K562 (cell line): ENCODE results near the gene TRMT10B. TPM values are rescaled to one million over a fixed set of nuclear protein-coding genes. Genes with fewer than 3 reads are reported as not detected.

Experiments
- ATAC-seq: fragments of 200-7000 bp; cut with Tn5 transposase; 3 replicates; pipeline ENCODE4 v1.9.1; 2020; ENCODE audit warnings: moderate library complexity
- BruUV-seq: library from RNA; stranded (reverse); fragments of 400-500 nt; replicated peaks from 2 replicates; lab custom pipeline; 2021; lab: Mats Ljungman, UMichigan
- CTCF ChIA-PET: fragments of 300-600 bp; formaldehyde crosslinking; extraction: SDS; loops from one replicate; lab custom pipeline; 2021; ENCODE audit warnings: low intra/inter-chr PET ratio; lab: Yijun Ruan, JAX
- POLR2A ChIA-PET: fragments of 300-600, 350-650 bp; sonication (Branson Sonifier 250); formaldehyde crosslinking; extraction: SDS; loops from one replicate; lab custom pipeline; 2021; ENCODE audit warnings: antibody characterized with exemption, inconsistent platforms; lab: Yijun Ruan, JAX
- DNase-seq, 4 experiments: peaks; one replicate each; pipeline versions ENCODE4 v3.0.0 to v3.0.0-alpha.2; 2011 to 2018; ENCODE audit warnings: low spot score in 3 of 4, mixed read lengths in 3 of 4; ENCODE audit errors: extremely low read depth in 1 of 4
- FAIRE-seq: peaks from 2 replicates; lab custom pipeline; 2011; peaks lifted over from hg19 to GRCh38; lab: Jason Lieb, UNC
- H2AFZ ChIP-seq: 2 replicates; pipeline ENCODE4 v1.6.0; 2011; ENCODE audit warnings: low read depth, low read length, control low read depth, inconsistent platforms
- H3K27ac ChIP-seq: fragments of 200-600 bp; 3 replicates; pipeline ENCODE4 v1.8.0; 2011; ENCODE audit warnings: low read depth, mild to moderate bottlenecking, control low read depth, inconsistent platforms, low read length, moderate library complexity, mixed read lengths; ENCODE audit errors: extremely low read depth
- H3K27me3 ChIP-seq, 2 experiments: fragments of 300-600 bp in 1 of 2; 2 replicates in 1 of 2; 3 replicates in 1 of 2; pipeline versions ENCODE4 v1.6.0 to v1.8.0; 2011; ENCODE audit warnings: inconsistent platforms in 2 of 2, low read length in 2 of 2, mild to moderate bottlenecking in 1 of 2, mixed read lengths in 1 of 2, moderate library complexity in 1 of 2; ENCODE audit not compliant: control insufficient read depth in 2 of 2, insufficient read depth in 2 of 2
- H3K36me3 ChIP-seq: fragments of 300-600 bp; 3 replicates; pipeline ENCODE4 v1.8.0; 2011; ENCODE audit warnings: mild to moderate bottlenecking, low read length, inconsistent platforms; ENCODE audit not compliant: control insufficient read depth, insufficient read depth
- H3K4me1 ChIP-seq, 2 experiments: fragments of 200-600 bp in 1 of 2; replicated peaks in 1 of 2; 2 replicates in 1 of 2; 3 replicates in 1 of 2; pipeline versions ENCODE4 v1.5.1 to v1.8.0; 2011; ENCODE audit warnings: inconsistent platforms in 2 of 2, low read length in 2 of 2, mild to moderate bottlenecking in 1 of 2, mixed read lengths in 1 of 2, moderate library complexity in 1 of 2; ENCODE audit not compliant: control insufficient read depth in 2 of 2, insufficient read depth in 2 of 2
- H3K4me2 ChIP-seq: 2 replicates; pipeline ENCODE4 v1.6.1; 2011; ENCODE audit warnings: low read length, control low read depth, inconsistent platforms, mixed read lengths; ENCODE audit not compliant: insufficient read depth
- H3K4me3 ChIP-seq: fragments of 200-600 bp; sonication (generic), shearing (Covaris generic); 2 replicates; pipeline ENCODE4 v1.5.1; 2016; ENCODE audit warnings: control low read depth, inconsistent platforms
- H3K79me2 ChIP-seq: fragments of 200-600 bp; 3 replicates; pipeline ENCODE4 v1.8.0; 2011; ENCODE audit warnings: low read length, inconsistent platforms; ENCODE audit not compliant: control insufficient read depth, insufficient read depth
- H3K9ac ChIP-seq, 2 experiments: 2 replicates each; pipeline versions ENCODE4 v1.6.0 to v1.6.1; 2011; ENCODE audit warnings: low read depth in 2 of 2, low read length in 2 of 2, control low read depth in 1 of 2, inconsistent platforms in 1 of 2, mild to moderate bottlenecking in 1 of 2, mixed read lengths in 1 of 2; ENCODE audit not compliant: insufficient read depth in 1 of 2
- H3K9me1 ChIP-seq: one replicate; pipeline ENCODE4 v1.6.0; 2011; ENCODE audit warnings: inconsistent platforms, mild to moderate bottlenecking, low read length, moderate library complexity; ENCODE audit not compliant: control insufficient read depth, insufficient read depth
- H3K9me3 ChIP-seq: replicated peaks from 2 replicates; pipeline ENCODE4 v1.5.1; 2011; ENCODE audit warnings: low read depth, low read length, inconsistent platforms; ENCODE audit not compliant: control insufficient read depth, insufficient read depth
- H4K20me1 ChIP-seq: replicated peaks from 2 replicates; pipeline ENCODE4 v1.6.1; 2011; ENCODE audit warnings: low read length, inconsistent platforms, mixed read lengths; ENCODE audit not compliant: control insufficient read depth, insufficient read depth
- CHD4 ChIP-seq: fragments of 200-600 bp; sonication (generic); IDR thresholded peaks from 3 replicates; pipeline ENCODE4 v1.6.1; 2012; ENCODE audit warnings: low read depth, mild to moderate bottlenecking, mixed read lengths, low read length, inconsistent platforms; ENCODE audit not compliant: insufficient read depth, insufficient replicate concordance, poor library complexity, severe bottlenecking
- FOSL1 ChIP-seq: fragments of 200-800 bp; sonication (Bioruptor generic); conservative IDR thresholded peaks from 2 replicates; pipeline ENCODE4 v1.6.1; 2016; ENCODE audit warnings: missing genetic modification characterization, missing compliant biosample characterization
- L3MBTL2 ChIP-seq: fragments of 450-650 bp; IDR thresholded peaks from 2 replicates; pipeline ENCODE4 v1.6.1; 2016; ENCODE audit warnings: mild to moderate bottlenecking, moderate library complexity
- NR1H2 ChIP-seq: sonication (generic); formaldehyde crosslinking; IDR thresholded peaks from 2 replicates; pipeline ENCODE4 v1.4.0; 2020; ENCODE audit warnings: mild to moderate bottlenecking, missing genetic modification reagents
- POLR2H ChIP-seq: IDR thresholded peaks from 2 replicates; pipeline ENCODE4 v1.6.1; 2016; ENCODE audit warnings: missing genetic modification characterization, low read depth, mild to moderate bottlenecking, control low read depth, missing compliant biosample characterization, moderate library complexity
- RBM22 ChIP-seq: fragments of 200-400 bp; formaldehyde crosslinking; IDR thresholded peaks from 2 replicates; pipeline ENCODE4 v1.6.1; 2018; ENCODE audit warnings: low read length, low read depth; ENCODE audit not compliant: poor library complexity, severe bottlenecking
- ZNF134 ChIP-seq: fragments of 250-450 bp; sonication (Bioruptor Pico); conservative IDR thresholded peaks from 2 replicates; pipeline ENCODE4 v1.4.0; 2020
- ZNF436 ChIP-seq: fragments of 250-450, 450-650 bp; sonication (Bioruptor Pico); formaldehyde crosslinking; IDR thresholded peaks from 2 replicates; pipeline ENCODE4 v1.7.0; 2020; ENCODE audit warnings: mild to moderate bottlenecking
- WGBS: fragments of 100-300 bp; shearing (Covaris generic); methylation state at CpG from one replicate; pipeline ENCODE4 v1.1.6; 2016; ENCODE audit warnings: low coverage, mixed read lengths; ENCODE audit not compliant: insufficient coverage; ENCODE audit errors: missing lambda C conversion rate; 5-methylcytosine and 5-hydroxymethylcytosine counted together
- in situ Hi-C: fragments of 300-500 bp; cut with MboI; formaldehyde crosslinking; loops from 4 replicates; pipeline ENCODE4 v1.15.0; 2018; ENCODE audit warnings: inconsistent platforms, mixed read lengths
- intact Hi-C: fragments of 100-400 bp; cut with micrococcal nuclease; formaldehyde crosslinking; loops from 2 replicates; pipeline ENCODE4 v1.14.2; 2022
- polyA plus RNA-seq, 8 experiments: library from polyadenylated mRNA; depleted of rRNA in 4 of 8; stranded (reverse) in 5 of 8; unstranded in 3 of 8; fragments of >200 nt; fragmentation: Nextera tagmentation in 2 of 8; fragmentation: Illumina TruSeq in 1 of 8; extraction: Ambion mirVana in 2 of 8; extraction: Trizol in 1 of 8; gene quantifications; 2 replicates each; pipeline versions ENCODE4 v1.2.1 to v1.2.3, GENCODE V29; 2011 to 2014; ENCODE audit warnings: inconsistent platforms in 1 of 8, missing spikeins in 1 of 8
- total RNA-seq, 7 experiments: library from RNA; depleted of rRNA in 6 of 7; stranded (reverse); fragments of >200 nt in 6 of 7; fragmentation: Illumina TruSeq in 2 of 7; extraction: Trizol in 2 of 7; gene quantifications; 2 replicates each; pipeline versions ENCODE4 v1.2.1 to v1.2.3, GENCODE V29; 2011 to 2021; ENCODE audit warnings: low replicate concordance in 1 of 7
- TF ChIP-seq, protein P1 (sequence below): fragments of 450-650 bp; IDR thresholded peaks from 2 replicates; pipeline ENCODE4 v1.7.0; 2016; ENCODE audit warnings: borderline replicate concordance

TRMT10B gene
- total and polyA plus RNA-seq, 9 of the 15 experiments (the other 6 are each of a cell fraction or from before 2014, with no cell fraction given): 2.9 to 13.4 (median 7.0) TPM

DNA sequence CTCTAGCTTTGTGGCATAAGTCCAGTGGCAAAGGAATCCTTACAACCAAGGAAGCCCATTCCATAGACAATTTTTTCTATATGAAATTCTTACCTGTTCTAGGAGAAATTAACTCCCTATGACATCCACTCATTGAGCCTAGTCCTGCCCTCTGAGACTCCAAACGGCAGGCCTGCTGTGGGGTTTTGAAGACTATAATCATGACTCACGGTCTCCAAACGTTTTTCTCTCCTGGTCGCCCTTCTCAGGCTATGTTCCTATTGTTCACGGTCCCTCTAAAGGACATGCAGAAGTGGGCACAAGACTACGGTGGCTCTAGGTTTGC is 30.6 kb downstream of the TRMT10B start:
- Histone ChIP-seq H3K27ac (peak overlapping the region; percentile 91), H3K9me1 (peaks cover 3% of the 10 kb centered on the region), H3K27me3 (no peaks in the 10 kb centered on the region), H3K9me3 (no peaks in the 10 kb centered on the region), H3K36me3 (peaks cover 48% of the 10 kb centered on the region), H4K20me1 (0 out of 2 replicates have a peak, but pooled peaks cover 5% of the 10 kb centered on the region), H3K4me1 (peaks cover 8 to 24% of the 10 kb centered on the region in 2 experiments; a peak in 4 of 5 replicates), H3K4me3 (peak overlapping the region; percentile 82), H3K79me2 (peaks cover 62% of the 10 kb centered on the region), H3K4me2 (peak overlapping the region; percentile 92), H3K9ac (peak overlapping the region; percentile 92 to 97), H2AFZ (peak overlapping the region; percentile 99)
- intact Hi-C loops: loop anchor here (1.0 to 10.0 kb wide), 2 partner anchors 37 to 281 kb away; partner anchors contain the start of gene SHB
- FAIRE-seq (no peak), ATAC-seq (no peak), DNase-seq (peak in 1 of 4 experiments; percentile 28)
- POLR2A ChIA-PET: interaction anchor here (0.6 to 3.5 kb wide), 8 partner anchors 9 to 41 kb away, joined by 3 to 32 read pairs (median 7); partner anchors contain the start of gene DCAF10
- in situ Hi-C loops: loop anchor here (5.0 kb wide), 1 partner anchor 302 kb away; no protein-coding TSS in a partner anchor
- no TSS peak for BruUV-seq
- CTCF ChIA-PET: no interaction called here
- WGBS: 2% methylated on average over 6 of the region's 6 CpGs
- TF ChIP-seq L3MBTL2: no peak
- TF ChIP-seq FOSL1 (tag): 0 out of 2 replicates have a peak, but pooled peaks have one; percentile 4
- TF ChIP-seq ZNF134: no peak
- no peak for TF ChIP-seq CHD4
- no peak for TF ChIP-seq RBM22
- TF ChIP-seq ZNF436 (CRISPR knock-in tag): no peak
- no peak for TF ChIP-seq NR1H2 (CRISPR knock-in tag)
- TF ChIP-seq, protein P1, sequence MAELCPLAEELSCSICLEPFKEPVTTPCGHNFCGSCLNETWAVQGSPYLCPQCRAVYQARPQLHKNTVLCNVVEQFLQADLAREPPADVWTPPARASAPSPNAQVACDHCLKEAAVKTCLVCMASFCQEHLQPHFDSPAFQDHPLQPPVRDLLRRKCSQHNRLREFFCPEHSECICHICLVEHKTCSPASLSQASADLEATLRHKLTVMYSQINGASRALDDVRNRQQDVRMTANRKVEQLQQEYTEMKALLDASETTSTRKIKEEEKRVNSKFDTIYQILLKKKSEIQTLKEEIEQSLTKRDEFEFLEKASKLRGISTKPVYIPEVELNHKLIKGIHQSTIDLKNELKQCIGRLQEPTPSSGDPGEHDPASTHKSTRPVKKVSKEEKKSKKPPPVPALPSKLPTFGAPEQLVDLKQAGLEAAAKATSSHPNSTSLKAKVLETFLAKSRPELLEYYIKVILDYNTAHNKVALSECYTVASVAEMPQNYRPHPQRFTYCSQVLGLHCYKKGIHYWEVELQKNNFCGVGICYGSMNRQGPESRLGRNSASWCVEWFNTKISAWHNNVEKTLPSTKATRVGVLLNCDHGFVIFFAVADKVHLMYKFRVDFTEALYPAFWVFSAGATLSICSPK: 0 out of 2 replicates have a peak, but pooled peaks have one; percentile 36
- no peak for TF ChIP-seq POLR2H (tag)
